Esophagus squamous epithelium (tissue), 4 donors: ENCODE measurements around the gene NLN.

Experiments used
- POLR2A ChIP-seq, 4 donors: fragments of 450-650 bp; IDR thresholded peaks; one replicate each; pipeline ENCODE4 v1.6.1; 2017; ENCODE audit warnings: antibody characterized with exemption in 4 of 4, mild to moderate bottlenecking in 4 of 4, moderate library complexity in 3 of 4
- TF ChIP-seq, protein P1 (sequence below), 6 experiments: fragments of 450-650 bp in 4 of 6; fragments of 200-600 bp in 2 of 6; sonication (generic) in 2 of 6; IDR thresholded peaks; one replicate each; pipeline ENCODE4 v1.5.1; 2016 to 2019; ENCODE audit warnings: antibody characterized with exemption in 6 of 6, mild to moderate bottlenecking in 4 of 6, moderate library complexity in 4 of 6

GRCh38 chr5:65840071-65840470 lies 118.1 kb downstream of the NLN start:
- TF ChIP-seq, protein P1, sequence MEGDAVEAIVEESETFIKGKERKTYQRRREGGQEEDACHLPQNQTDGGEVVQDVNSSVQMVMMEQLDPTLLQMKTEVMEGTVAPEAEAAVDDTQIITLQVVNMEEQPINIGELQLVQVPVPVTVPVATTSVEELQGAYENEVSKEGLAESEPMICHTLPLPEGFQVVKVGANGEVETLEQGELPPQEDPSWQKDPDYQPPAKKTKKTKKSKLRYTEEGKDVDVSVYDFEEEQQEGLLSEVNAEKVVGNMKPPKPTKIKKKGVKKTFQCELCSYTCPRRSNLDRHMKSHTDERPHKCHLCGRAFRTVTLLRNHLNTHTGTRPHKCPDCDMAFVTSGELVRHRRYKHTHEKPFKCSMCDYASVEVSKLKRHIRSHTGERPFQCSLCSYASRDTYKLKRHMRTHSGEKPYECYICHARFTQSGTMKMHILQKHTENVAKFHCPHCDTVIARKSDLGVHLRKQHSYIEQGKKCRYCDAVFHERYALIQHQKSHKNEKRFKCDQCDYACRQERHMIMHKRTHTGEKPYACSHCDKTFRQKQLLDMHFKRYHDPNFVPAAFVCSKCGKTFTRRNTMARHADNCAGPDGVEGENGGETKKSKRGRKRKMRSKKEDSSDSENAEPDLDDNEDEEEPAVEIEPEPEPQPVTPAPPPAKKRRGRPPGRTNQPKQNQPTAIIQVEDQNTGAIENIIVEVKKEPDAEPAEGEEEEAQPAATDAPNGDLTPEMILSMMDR (IDR thresholded peaks at IDR 0.05): no peak
- no peak for TF ChIP-seq POLR2A (IDR thresholded peaks at IDR 0.05)
